ENCODE data around the gene MAP4K3.

GRCh38 chr2:39466311-39466710 is 29.2 kb upstream of the MAP4K3 start:
- TF ChIP-seq YY1 (tag by site-specific recombination; IDR thresholded peaks at IDR 0.05) (no peak), PATZ1 (tag by site-specific recombination; IDR thresholded peaks at IDR 0.05) (no peak), ZEB2 (tag by site-specific recombination; IDR thresholded peaks at IDR 0.05) (no peak), OSR2 (tag by site-specific recombination; IDR thresholded peaks at IDR 0.05) (no peak), ZBTB17 (tag by site-specific recombination; IDR thresholded peaks at IDR 0.05) (no peak), CTCF (tag by site-specific recombination; IDR thresholded peaks at IDR 0.05) (no peak), ZSCAN18 (tag by site-specific recombination; IDR thresholded peaks at IDR 0.05) (no peak), ZNF398 (tag by site-specific recombination; IDR thresholded peaks at IDR 0.05) (no peak), ELK4 (IDR thresholded peaks at IDR 0.05; ENCODE audit: borderline replicate concordance, low read depth, low read length) (no peak)
